K562 (cell line): ENCODE measurements around the gene LRRTM4. TPM values are rescaled to one million over a fixed set of nuclear protein-coding genes. Genes with fewer than 3 reads are reported as not detected.

Source experiments
- ATAC-seq: fragments of 200-7000 bp; cut with Tn5 transposase; 3 replicates; pipeline ENCODE4 v1.9.1; 2020; ENCODE audit warnings: moderate library complexity
- BruUV-seq: library from RNA; stranded (reverse); fragments of 400-500 nt; replicated peaks from 2 replicates; lab custom pipeline; 2021; lab: Mats Ljungman, UMichigan
- CTCF ChIA-PET: fragments of 300-600 bp; formaldehyde crosslinking; extraction: SDS; loops from one replicate; lab custom pipeline; 2021; ENCODE audit warnings: low intra/inter-chr PET ratio; lab: Yijun Ruan, JAX
- POLR2A ChIA-PET: fragments of 300-600, 350-650 bp; sonication (Branson Sonifier 250); formaldehyde crosslinking; extraction: SDS; loops from one replicate; lab custom pipeline; 2021; ENCODE audit warnings: antibody characterized with exemption, inconsistent platforms; lab: Yijun Ruan, JAX
- DNase-seq, 4 experiments: peaks; one replicate each; pipeline versions ENCODE4 v3.0.0 to v3.0.0-alpha.2; 2011 to 2018; ENCODE audit warnings: low spot score in 3 of 4, mixed read lengths in 3 of 4; ENCODE audit errors: extremely low read depth in 1 of 4
- FAIRE-seq: peaks from 2 replicates; lab custom pipeline; 2011; peaks lifted over from hg19 to GRCh38; lab: Jason Lieb, UNC
- H2AFZ ChIP-seq: 2 replicates; pipeline ENCODE4 v1.6.0; 2011; ENCODE audit warnings: low read depth, low read length, control low read depth, inconsistent platforms
- H3K27ac ChIP-seq: fragments of 200-600 bp; 3 replicates; pipeline ENCODE4 v1.8.0; 2011; ENCODE audit warnings: low read depth, mild to moderate bottlenecking, control low read depth, inconsistent platforms, low read length, moderate library complexity, mixed read lengths; ENCODE audit errors: extremely low read depth
- H3K27me3 ChIP-seq, 2 experiments: fragments of 300-600 bp in 1 of 2; 2 replicates in 1 of 2; 3 replicates in 1 of 2; pipeline versions ENCODE4 v1.6.0 to v1.8.0; 2011; ENCODE audit warnings: inconsistent platforms in 2 of 2, low read length in 2 of 2, mild to moderate bottlenecking in 1 of 2, mixed read lengths in 1 of 2, moderate library complexity in 1 of 2; ENCODE audit not compliant: control insufficient read depth in 2 of 2, insufficient read depth in 2 of 2
- H3K36me3 ChIP-seq: fragments of 300-600 bp; 3 replicates; pipeline ENCODE4 v1.8.0; 2011; ENCODE audit warnings: mild to moderate bottlenecking, low read length, inconsistent platforms; ENCODE audit not compliant: control insufficient read depth, insufficient read depth
- H3K4me1 ChIP-seq, 2 experiments: fragments of 200-600 bp in 1 of 2; replicated peaks in 1 of 2; 2 replicates in 1 of 2; 3 replicates in 1 of 2; pipeline versions ENCODE4 v1.5.1 to v1.8.0; 2011; ENCODE audit warnings: inconsistent platforms in 2 of 2, low read length in 2 of 2, mild to moderate bottlenecking in 1 of 2, mixed read lengths in 1 of 2, moderate library complexity in 1 of 2; ENCODE audit not compliant: control insufficient read depth in 2 of 2, insufficient read depth in 2 of 2
- H3K4me2 ChIP-seq: 2 replicates; pipeline ENCODE4 v1.6.1; 2011; ENCODE audit warnings: low read length, control low read depth, inconsistent platforms, mixed read lengths; ENCODE audit not compliant: insufficient read depth
- H3K4me3 ChIP-seq: fragments of 200-600 bp; sonication (generic), shearing (Covaris generic); 2 replicates; pipeline ENCODE4 v1.5.1; 2016; ENCODE audit warnings: control low read depth, inconsistent platforms
- H3K79me2 ChIP-seq: fragments of 200-600 bp; 3 replicates; pipeline ENCODE4 v1.8.0; 2011; ENCODE audit warnings: low read length, inconsistent platforms; ENCODE audit not compliant: control insufficient read depth, insufficient read depth
- H3K9ac ChIP-seq, 2 experiments: 2 replicates each; pipeline versions ENCODE4 v1.6.0 to v1.6.1; 2011; ENCODE audit warnings: low read depth in 2 of 2, low read length in 2 of 2, control low read depth in 1 of 2, inconsistent platforms in 1 of 2, mild to moderate bottlenecking in 1 of 2, mixed read lengths in 1 of 2; ENCODE audit not compliant: insufficient read depth in 1 of 2
- H3K9me1 ChIP-seq: one replicate; pipeline ENCODE4 v1.6.0; 2011; ENCODE audit warnings: inconsistent platforms, mild to moderate bottlenecking, low read length, moderate library complexity; ENCODE audit not compliant: control insufficient read depth, insufficient read depth
- H3K9me3 ChIP-seq: replicated peaks from 2 replicates; pipeline ENCODE4 v1.5.1; 2011; ENCODE audit warnings: low read depth, low read length, inconsistent platforms; ENCODE audit not compliant: control insufficient read depth, insufficient read depth
- H4K20me1 ChIP-seq: replicated peaks from 2 replicates; pipeline ENCODE4 v1.6.1; 2011; ENCODE audit warnings: low read length, inconsistent platforms, mixed read lengths; ENCODE audit not compliant: control insufficient read depth, insufficient read depth
- CC2D1A ChIP-seq: fragments of 450-650 bp; IDR thresholded peaks from 2 replicates; pipeline ENCODE4 v1.6.1; 2017; ENCODE audit warnings: mild to moderate bottlenecking
- CHD1 ChIP-seq: fragments of 200-600 bp; sonication (generic); IDR thresholded peaks from one replicate; pipeline ENCODE4 v1.6.1; 2012; ENCODE audit warnings: mild to moderate bottlenecking, moderate library complexity, low read length, inconsistent platforms
- FOSL1 ChIP-seq: fragments of 200-800 bp; sonication (Bioruptor generic); conservative IDR thresholded peaks from 2 replicates; pipeline ENCODE4 v1.6.1; 2016; ENCODE audit warnings: missing genetic modification characterization, missing compliant biosample characterization
- MIER1 ChIP-seq: fragments of 450-650 bp; IDR thresholded peaks from 2 replicates; pipeline ENCODE4 v1.6.1; 2016; ENCODE audit warnings: antibody characterized with exemption, mild to moderate bottlenecking, low read depth
- SMARCC2 ChIP-seq: fragments of 450-650 bp; IDR thresholded peaks from 2 replicates; pipeline ENCODE4 v1.6.1; 2017; ENCODE audit warnings: antibody characterized with exemption, moderate library complexity, mild to moderate bottlenecking, low read depth
- SNRNP70 ChIP-seq: fragments of 200-400 bp; formaldehyde crosslinking; optimal IDR thresholded peaks from 2 replicates; pipeline ENCODE3; 2017; ENCODE audit warnings: low read depth, low read length
- WGBS: fragments of 100-300 bp; shearing (Covaris generic); methylation state at CpG from one replicate; pipeline ENCODE4 v1.1.6; 2016; ENCODE audit warnings: low coverage, mixed read lengths; ENCODE audit not compliant: insufficient coverage; ENCODE audit errors: missing lambda C conversion rate; 5-methylcytosine and 5-hydroxymethylcytosine counted together
- in situ Hi-C: fragments of 300-500 bp; cut with MboI; formaldehyde crosslinking; loops from 4 replicates; pipeline ENCODE4 v1.15.0; 2018; ENCODE audit warnings: inconsistent platforms, mixed read lengths
- intact Hi-C: fragments of 100-400 bp; cut with micrococcal nuclease; formaldehyde crosslinking; loops from 2 replicates; pipeline ENCODE4 v1.14.2; 2022
- polyA plus RNA-seq, 8 experiments: library from polyadenylated mRNA; depleted of rRNA in 4 of 8; stranded (reverse) in 5 of 8; unstranded in 3 of 8; fragments of >200 nt; fragmentation: Nextera tagmentation in 2 of 8; fragmentation: Illumina TruSeq in 1 of 8; extraction: Ambion mirVana in 2 of 8; extraction: Trizol in 1 of 8; gene quantifications; 2 replicates each; pipeline versions ENCODE4 v1.2.1 to v1.2.3, GENCODE V29; 2011 to 2014; ENCODE audit warnings: inconsistent platforms in 1 of 8, missing spikeins in 1 of 8
- total RNA-seq, 7 experiments: library from RNA; depleted of rRNA in 6 of 7; stranded (reverse); fragments of >200 nt in 6 of 7; fragmentation: Illumina TruSeq in 2 of 7; extraction: Trizol in 2 of 7; gene quantifications; 2 replicates each; pipeline versions ENCODE4 v1.2.1 to v1.2.3, GENCODE V29; 2011 to 2021; ENCODE audit warnings: low replicate concordance in 1 of 7
- TF ChIP-seq, protein P1 (sequence below), 3 experiments: fragments of 200-800 bp in 1 of 3; fragments of 250-450 bp in 1 of 3; fragments of 450-650 bp in 1 of 3; sonication (Bioruptor Pico) in 1 of 3; sonication (Bioruptor generic) in 1 of 3; formaldehyde crosslinking in 1 of 3; IDR thresholded peaks; 2 replicates each; pipeline versions ENCODE4 v1.6.1 to v1.8.0; 2016 to 2022; ENCODE audit warnings: mild to moderate bottlenecking in 2 of 3, missing genetic modification characterization in 2 of 3, missing compliant biosample characterization in 1 of 3, moderate library complexity in 1 of 3
- TF ChIP-seq, protein P2 (sequence below): fragments of 450-650 bp; conservative IDR thresholded peaks from 2 replicates; pipeline ENCODE4 v1.6.1; 2016; ENCODE audit warnings: missing genetic modification characterization, low read depth, mild to moderate bottlenecking, missing compliant biosample characterization, moderate library complexity
- TF ChIP-seq, protein P3 (sequence below): fragments of 250-450 bp; sonication (Bioruptor Pico); IDR thresholded peaks from 2 replicates; pipeline ENCODE4 v1.8.0; 2022; ENCODE audit warnings: moderate library complexity, mild to moderate bottlenecking, inconsistent platforms
- TF ChIP-seq, protein P4 (sequence below): fragments of 450-650 bp; IDR thresholded peaks from 2 replicates; pipeline ENCODE4 v1.6.1; 2016; ENCODE audit warnings: low read depth, mild to moderate bottlenecking, moderate library complexity
- TF ChIP-seq, protein P5 (sequence below): fragments of 450-650 bp; formaldehyde crosslinking; IDR thresholded peaks from 2 replicates; pipeline ENCODE4 v1.4.0; 2020; ENCODE audit warnings: mild to moderate bottlenecking, moderate library complexity

LRRTM4 gene
- total and polyA plus RNA-seq, 9 of the 15 experiments (the other 6 are each of a cell fraction or from before 2014, with no cell fraction given), result 0.04 TPM; not detected in 6

DNA sequence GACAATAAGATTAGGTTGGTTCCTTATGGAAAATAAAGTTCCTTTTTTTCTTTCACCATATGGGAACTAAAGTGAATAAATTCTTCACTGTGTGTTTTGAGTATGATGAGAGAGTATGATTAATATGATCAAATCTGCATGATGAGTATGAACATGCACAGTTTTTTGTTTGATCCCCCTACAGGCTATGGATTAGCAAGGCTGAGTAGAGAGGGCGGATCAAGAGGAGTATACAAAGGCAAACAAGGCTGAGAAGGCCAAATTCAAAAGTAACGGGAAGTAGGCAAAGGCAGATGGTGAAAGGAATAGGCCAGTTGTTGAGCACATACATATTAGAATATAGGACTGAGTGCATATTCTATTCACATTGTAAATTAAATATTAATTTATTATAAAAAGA is 508.2 kb downstream of the LRRTM4 start (continued):
- TF ChIP-seq, protein P1, sequence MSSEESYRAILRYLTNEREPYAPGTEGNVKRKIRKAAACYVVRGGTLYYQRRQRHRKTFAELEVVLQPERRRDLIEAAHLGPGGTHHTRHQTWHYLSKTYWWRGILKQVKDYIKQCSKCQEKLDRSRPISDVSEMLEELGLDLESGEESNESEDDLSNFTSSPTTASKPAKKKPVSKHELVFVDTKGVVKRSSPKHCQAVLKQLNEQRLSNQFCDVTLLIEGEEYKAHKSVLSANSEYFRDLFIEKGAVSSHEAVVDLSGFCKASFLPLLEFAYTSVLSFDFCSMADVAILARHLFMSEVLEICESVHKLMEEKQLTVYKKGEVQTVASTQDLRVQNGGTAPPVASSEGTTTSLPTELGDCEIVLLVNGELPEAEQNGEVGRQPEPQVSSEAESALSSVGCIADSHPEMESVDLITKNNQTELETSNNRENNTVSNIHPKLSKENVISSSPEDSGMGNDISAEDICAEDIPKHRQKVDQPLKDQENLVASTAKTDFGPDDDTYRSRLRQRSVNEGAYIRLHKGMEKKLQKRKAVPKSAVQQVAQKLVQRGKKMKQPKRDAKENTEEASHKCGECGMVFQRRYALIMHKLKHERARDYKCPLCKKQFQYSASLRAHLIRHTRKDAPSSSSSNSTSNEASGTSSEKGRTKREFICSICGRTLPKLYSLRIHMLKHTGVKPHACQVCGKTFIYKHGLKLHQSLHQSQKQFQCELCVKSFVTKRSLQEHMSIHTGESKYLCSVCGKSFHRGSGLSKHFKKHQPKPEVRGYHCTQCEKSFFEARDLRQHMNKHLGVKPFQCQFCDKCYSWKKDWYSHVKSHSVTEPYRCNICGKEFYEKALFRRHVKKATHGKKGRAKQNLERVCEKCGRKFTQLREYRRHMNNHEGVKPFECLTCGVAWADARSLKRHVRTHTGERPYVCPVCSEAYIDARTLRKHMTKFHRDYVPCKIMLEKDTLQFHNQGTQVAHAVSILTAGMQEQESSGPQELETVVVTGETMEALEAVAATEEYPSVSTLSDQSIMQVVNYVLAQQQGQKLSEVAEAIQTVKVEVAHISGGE (CRISPR knock-in tag; IDR thresholded peaks at IDR 0.05), result no peak
- TF ChIP-seq FOSL1 (no peak), CC2D1A (no peak)
- TF ChIP-seq, protein P2, sequence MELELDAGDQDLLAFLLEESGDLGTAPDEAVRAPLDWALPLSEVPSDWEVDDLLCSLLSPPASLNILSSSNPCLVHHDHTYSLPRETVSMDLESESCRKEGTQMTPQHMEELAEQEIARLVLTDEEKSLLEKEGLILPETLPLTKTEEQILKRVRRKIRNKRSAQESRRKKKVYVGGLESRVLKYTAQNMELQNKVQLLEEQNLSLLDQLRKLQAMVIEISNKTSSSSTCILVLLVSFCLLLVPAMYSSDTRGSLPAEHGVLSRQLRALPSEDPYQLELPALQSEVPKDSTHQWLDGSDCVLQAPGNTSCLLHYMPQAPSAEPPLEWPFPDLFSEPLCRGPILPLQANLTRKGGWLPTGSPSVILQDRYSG, result no peak

DNA sequence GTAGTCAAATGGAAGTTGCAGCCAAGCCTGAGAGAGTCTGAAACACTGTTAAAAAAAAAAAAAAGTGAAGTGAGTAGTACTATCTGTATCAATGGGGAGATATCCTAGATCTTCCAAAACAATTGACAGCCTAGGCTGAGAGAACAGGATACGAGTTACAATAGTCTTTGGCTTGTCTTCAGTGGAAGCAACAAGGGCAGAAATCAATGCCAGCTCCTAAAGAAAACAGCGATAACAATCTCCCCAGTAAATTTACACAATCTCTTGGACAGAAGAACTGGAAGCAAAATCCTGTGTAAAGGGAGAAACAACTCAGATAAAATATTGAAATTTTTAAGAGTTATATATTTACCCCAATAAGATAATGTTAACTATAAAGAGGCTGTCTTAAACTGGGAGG is 508.7 kb downstream of the LRRTM4 start:
- Histone ChIP-seq H3K36me3 (no peaks in the 10 kb centered on the region), H4K20me1 (no peaks in the 10 kb centered on the region), H3K9me3 (no peaks in the 10 kb centered on the region)
- in situ Hi-C loops, result no loop called here
- TF ChIP-seq CHD1 (no peak), MIER1 (no peak), SNRNP70 (no peak), SMARCC2 (no peak)
- TF ChIP-seq, protein P3, sequence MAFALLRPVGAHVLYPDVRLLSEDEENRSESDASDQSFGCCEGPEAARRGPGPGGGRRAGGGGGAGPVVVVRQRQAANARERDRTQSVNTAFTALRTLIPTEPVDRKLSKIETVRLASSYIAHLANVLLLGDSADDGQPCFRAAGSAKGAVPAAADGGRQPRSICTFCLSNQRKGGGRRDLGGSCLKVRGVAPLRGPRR (CRISPR knock-in tag), result no peak
- TF ChIP-seq, protein P4, sequence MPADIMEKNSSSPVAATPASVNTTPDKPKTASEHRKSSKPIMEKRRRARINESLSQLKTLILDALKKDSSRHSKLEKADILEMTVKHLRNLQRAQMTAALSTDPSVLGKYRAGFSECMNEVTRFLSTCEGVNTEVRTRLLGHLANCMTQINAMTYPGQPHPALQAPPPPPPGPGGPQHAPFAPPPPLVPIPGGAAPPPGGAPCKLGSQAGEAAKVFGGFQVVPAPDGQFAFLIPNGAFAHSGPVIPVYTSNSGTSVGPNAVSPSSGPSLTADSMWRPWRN, result no peak
- TF ChIP-seq, protein P5, sequence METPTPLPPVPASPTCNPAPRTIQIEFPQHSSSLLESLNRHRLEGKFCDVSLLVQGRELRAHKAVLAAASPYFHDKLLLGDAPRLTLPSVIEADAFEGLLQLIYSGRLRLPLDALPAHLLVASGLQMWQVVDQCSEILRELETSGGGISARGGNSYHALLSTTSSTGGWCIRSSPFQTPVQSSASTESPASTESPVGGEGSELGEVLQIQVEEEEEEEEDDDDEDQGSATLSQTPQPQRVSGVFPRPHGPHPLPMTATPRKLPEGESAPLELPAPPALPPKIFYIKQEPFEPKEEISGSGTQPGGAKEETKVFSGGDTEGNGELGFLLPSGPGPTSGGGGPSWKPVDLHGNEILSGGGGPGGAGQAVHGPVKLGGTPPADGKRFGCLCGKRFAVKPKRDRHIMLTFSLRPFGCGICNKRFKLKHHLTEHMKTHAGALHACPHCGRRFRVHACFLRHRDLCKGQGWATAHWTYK, result no peak
- TF ChIP-seq, all 486 proteins: peak for 0
- Histone ChIP-seq H3K79me2 (no peaks in the 10 kb centered on the region), H3K4me2 (no peak overlapping the region), H2AFZ (no peak overlapping the region), H3K4me3 (no peak overlapping the region), H3K27me3 (no peaks in the 10 kb centered on the region), H3K9ac (no peak overlapping the region), H3K9me1 (no peaks in the 10 kb centered on the region), H3K27ac (no peak overlapping the region), H3K4me1 (no peaks in the 10 kb centered on the region)
- no peak for DNase-seq
- ChIA-PET CTCF (no interaction called here), POLR2A (no interaction called here)
- no peak for FAIRE-seq
- 0% methylated on average over 2 of the region's 2 CpGs for WGBS
- BruUV-seq, result no TSS peak
- no peak for ATAC-seq
- intact Hi-C loops, result no loop called here
